ENCODE results near the gene RPL28. TPM values are rescaled to one million over a fixed set of nuclear protein-coding genes. Genes with fewer than 3 reads are reported as not detected.
"Not testable (repeated sequence)": the region's sequence is repeated elsewhere in the genome, so short reads cannot be mapped to it uniquely, and the experiment has no call there.

The RPL28 gene
- total and polyA plus RNA-seq, 10 of the 15 experiments (the other 5 are each of a cell fraction or from before 2014, with no cell fraction given), result 260 to 3,542 (median 891) TPM

DNA sequence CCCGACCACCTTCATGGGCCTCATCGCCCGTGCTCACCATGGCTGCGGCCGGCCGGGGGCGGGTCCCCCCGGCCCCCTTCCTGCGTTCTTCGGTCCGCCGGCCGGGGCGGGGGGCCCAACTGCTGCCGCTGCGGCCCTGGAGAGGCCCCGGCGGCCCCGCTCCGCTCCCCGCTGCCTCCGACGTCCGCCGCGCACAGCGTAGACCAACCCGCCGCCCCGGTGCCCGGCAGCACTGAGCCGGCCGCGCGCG, 21.7 kb downstream of the RPL28 start, which contains the start of gene UBE2S:
TSS of gene UBE2S (minus strand) at position 239 of the 250 bp plus-strand sequence. CDS start at position 40, 199 bp downstream.
- CTCF ChIA-PET; in situ Hi-C loops (cut with MboI); BruUV-seq (replicated peaks); FAIRE-seq; H3K27me3 ChIP-seq (replicated peaks in 1 of 2; ENCODE audit: control insufficient read depth in 2 of 2, insufficient read depth in 2 of 2, low read length in 1 of 2); DNase-seq (ENCODE audit: low read depth, low spot score); H4K20me1 ChIP-seq (ENCODE audit: control insufficient read depth, insufficient read depth); H3K9me3 ChIP-seq (replicated peaks; ENCODE audit: control insufficient read depth, insufficient read depth, low read length); intact Hi-C loops (cut with micrococcal nuclease; ENCODE audit: unreplicated experiment): not testable (repeated sequence)
- ChIA-PET SMC1A (ENCODE audit: uncharacterized antibody, unreplicated experiment) (interaction anchor here (1.7 kb wide), 1 partner anchor 69 kb away, joined by 5 read pairs; no protein-coding TSS in a partner anchor), RAD21 (ENCODE audit: unreplicated experiment) (interaction anchor here (0.6 to 2.3 kb wide), 6 partner anchors 21 to 1219 kb away, joined by 3 to 14 read pairs (median 5); partner anchors contain the start of genes HSPBP1 and TMEM238), POLR2A (interaction anchor here (1.0 to 3.2 kb wide), 11 partner anchors 20 to 345 kb away, joined by 3 to 21 read pairs (median 4); partner anchors contain the start of genes HSPBP1, ISOC2, KMT5C and RDH13)
- peaks cover 41% of the 10 kb centered on the region for H3K79me2 ChIP-seq (ENCODE audit: control insufficient read depth, insufficient read depth, low read length)
- H3K36me3 ChIP-seq (ENCODE audit: control insufficient read depth in 2 of 2, insufficient read depth in 2 of 2, low read length in 1 of 2), result peaks cover 6 to 13% of the 10 kb centered on the region in 2 experiments; a peak in 3 of 4 replicates
- peak within 1 kb of the TSS; percentile 98 for H3K27ac ChIP-seq (ENCODE audit: control insufficient read depth, insufficient read depth)
- ATAC-seq, result peak; percentile 86
- 4% methylated on average over 32 of the region's 36 CpGs for WGBS (ENCODE audit: insufficient coverage, insufficient replicate concordance, low lambda C conversion rate, missing lambda C conversion rate)
- H2AFZ ChIP-seq (ENCODE audit: control insufficient read depth, low read depth, low read length), result peak within 1 kb of the TSS; percentile 96
- H3K4me2 ChIP-seq (ENCODE audit: control insufficient read depth, insufficient read depth), result peak within 1 kb of the TSS; percentile 99
- peaks cover 20% of the 10 kb centered on the region for H3K4me1 ChIP-seq (ENCODE audit: control insufficient read depth, insufficient read depth, low read length)
- peak within 1 kb of the TSS; percentile 93 for H3K4me3 ChIP-seq
- peak within 1 kb of the TSS; percentile 93 for H3K9ac ChIP-seq (ENCODE audit: control insufficient read depth, insufficient read depth, low read length)
- TF ChIP-seq TARDBP (IDR thresholded peaks at IDR 0.05; ENCODE audit: borderline replicate concordance) (0 out of 2 replicates have a peak, but pooled peaks have one; percentile 29), PML (IDR thresholded peaks at IDR 0.05; ENCODE audit: low read length) (peak; percentile 90), SIN3A (IDR thresholded peaks at IDR 0.05; ENCODE audit: low read depth, low read length) (peak; percentile 83), STAT1 (conservative IDR thresholded peaks at IDR 0.05) (peak; percentile 87; the same call in 1 of the 2 replicates), IKZF1 (conservative IDR thresholded peaks at IDR 0.05) (peak; percentile 55; the same call in 1 of the 2 replicates), GATAD2B (conservative IDR thresholded peaks at IDR 0.05; ENCODE audit: low read depth) (peak; percentile 96), KLF5 (IDR thresholded peaks at IDR 0.05; ENCODE audit: partially characterized antibody) (peak; percentile 84), ZNF217 (IDR thresholded peaks at IDR 0.05) (peak; percentile 65; the same call in 1 of the 2 replicates), EGR1 (IDR thresholded peaks at IDR 0.05; ENCODE audit: borderline replicate concordance in 1 of 2, low read depth in 2 of 2, low read length in 2 of 2) (0 out of 3 replicates have a peak, but pooled peaks of 1 of the 2 experiments have one; percentile 26), SMARCA5 (IDR thresholded peaks at IDR 0.05) (peak; percentile 86), TAF1 (IDR thresholded peaks at IDR 0.05; ENCODE audit: borderline replicate concordance, low read depth, low read length) (peak; percentile 95), DPF2 (IDR thresholded peaks at IDR 0.05) (peak; percentile 72), TBL1XR1 (IDR thresholded peaks at IDR 0.05; ENCODE audit: low read depth, low read length) (peak; percentile 24; the same call in 1 of the 2 replicates), BACH1 (IDR thresholded peaks at IDR 0.05; ENCODE audit: borderline replicate concordance) (peak; percentile 97), POU2F2 (IDR thresholded peaks at IDR 0.05; ENCODE audit: borderline replicate concordance, low read depth, low read length) (peak; percentile 93), HDAC6 (IDR thresholded peaks at IDR 0.05; ENCODE audit: unreplicated experiment) (peak; percentile 97), NR2F1 (conservative IDR thresholded peaks at IDR 0.05) (peak; percentile 46)
- TF ChIP-seq, protein P1, sequence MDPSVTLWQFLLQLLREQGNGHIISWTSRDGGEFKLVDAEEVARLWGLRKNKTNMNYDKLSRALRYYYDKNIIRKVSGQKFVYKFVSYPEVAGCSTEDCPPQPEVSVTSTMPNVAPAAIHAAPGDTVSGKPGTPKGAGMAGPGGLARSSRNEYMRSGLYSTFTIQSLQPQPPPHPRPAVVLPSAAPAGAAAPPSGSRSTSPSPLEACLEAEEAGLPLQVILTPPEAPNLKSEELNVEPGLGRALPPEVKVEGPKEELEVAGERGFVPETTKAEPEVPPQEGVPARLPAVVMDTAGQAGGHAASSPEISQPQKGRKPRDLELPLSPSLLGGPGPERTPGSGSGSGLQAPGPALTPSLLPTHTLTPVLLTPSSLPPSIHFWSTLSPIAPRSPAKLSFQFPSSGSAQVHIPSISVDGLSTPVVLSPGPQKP (IDR thresholded peaks at IDR 0.05; ENCODE audit: low read depth, low read length), result 0 out of 2 replicates have a peak, but pooled peaks have one; percentile 36
- TF ChIP-seq, protein P2, sequence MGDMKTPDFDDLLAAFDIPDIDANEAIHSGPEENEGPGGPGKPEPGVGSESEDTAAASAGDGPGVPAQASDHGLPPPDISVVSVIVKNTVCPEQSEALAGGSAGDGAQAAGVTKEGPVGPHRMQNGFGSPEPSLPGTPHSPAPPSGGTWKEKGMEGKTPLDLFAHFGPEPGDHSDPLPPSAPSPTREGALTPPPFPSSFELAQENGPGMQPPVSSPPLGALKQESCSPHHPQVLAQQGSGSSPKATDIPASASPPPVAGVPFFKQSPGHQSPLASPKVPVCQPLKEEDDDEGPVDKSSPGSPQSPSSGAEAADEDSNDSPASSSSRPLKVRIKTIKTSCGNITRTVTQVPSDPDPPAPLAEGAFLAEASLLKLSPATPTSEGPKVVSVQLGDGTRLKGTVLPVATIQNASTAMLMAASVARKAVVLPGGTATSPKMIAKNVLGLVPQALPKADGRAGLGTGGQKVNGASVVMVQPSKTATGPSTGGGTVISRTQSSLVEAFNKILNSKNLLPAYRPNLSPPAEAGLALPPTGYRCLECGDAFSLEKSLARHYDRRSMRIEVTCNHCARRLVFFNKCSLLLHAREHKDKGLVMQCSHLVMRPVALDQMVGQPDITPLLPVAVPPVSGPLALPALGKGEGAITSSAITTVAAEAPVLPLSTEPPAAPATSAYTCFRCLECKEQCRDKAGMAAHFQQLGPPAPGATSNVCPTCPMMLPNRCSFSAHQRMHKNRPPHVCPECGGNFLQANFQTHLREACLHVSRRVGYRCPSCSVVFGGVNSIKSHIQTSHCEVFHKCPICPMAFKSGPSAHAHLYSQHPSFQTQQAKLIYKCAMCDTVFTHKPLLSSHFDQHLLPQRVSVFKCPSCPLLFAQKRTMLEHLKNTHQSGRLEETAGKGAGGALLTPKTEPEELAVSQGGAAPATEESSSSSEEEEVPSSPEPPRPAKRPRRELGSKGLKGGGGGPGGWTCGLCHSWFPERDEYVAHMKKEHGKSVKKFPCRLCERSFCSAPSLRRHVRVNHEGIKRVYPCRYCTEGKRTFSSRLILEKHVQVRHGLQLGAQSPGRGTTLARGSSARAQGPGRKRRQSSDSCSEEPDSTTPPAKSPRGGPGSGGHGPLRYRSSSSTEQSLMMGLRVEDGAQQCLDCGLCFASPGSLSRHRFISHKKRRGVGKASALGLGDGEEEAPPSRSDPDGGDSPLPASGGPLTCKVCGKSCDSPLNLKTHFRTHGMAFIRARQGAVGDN (IDR thresholded peaks at IDR 0.05), result peak; percentile 96; the same call in 1 of the 2 replicates
- TF ChIP-seq, protein P3, sequence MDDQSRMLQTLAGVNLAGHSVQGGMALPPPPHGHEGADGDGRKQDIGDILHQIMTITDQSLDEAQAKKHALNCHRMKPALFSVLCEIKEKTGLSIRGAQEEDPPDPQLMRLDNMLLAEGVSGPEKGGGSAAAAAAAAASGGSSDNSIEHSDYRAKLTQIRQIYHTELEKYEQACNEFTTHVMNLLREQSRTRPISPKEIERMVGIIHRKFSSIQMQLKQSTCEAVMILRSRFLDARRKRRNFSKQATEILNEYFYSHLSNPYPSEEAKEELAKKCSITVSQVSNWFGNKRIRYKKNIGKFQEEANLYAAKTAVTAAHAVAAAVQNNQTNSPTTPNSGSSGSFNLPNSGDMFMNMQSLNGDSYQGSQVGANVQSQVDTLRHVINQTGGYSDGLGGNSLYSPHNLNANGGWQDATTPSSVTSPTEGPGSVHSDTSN (IDR thresholded peaks at IDR 0.05; ENCODE audit: insufficient replicate concordance, low read depth, low read length), result peak; percentile 14
